GM18508 (cell line): Measurements from ENCODE around the gene CCL13.

Experiments
- ATAC-seq: cut with Tn5 transposase; IDR thresholded peaks from one replicate; pipeline ENCODE4 v1.9.1; 2021; ENCODE audit warnings: moderate number of reproducible peaks; ENCODE audit not compliant: insufficient read depth, unreplicated experiment

CCL13 gene

GRCh38 chr17:34382621-34383124, 26.4 kb downstream of the CCL13 start:
- ATAC-seq: no peak

GRCh38 chr17:34383216-34383615, 26.9 kb downstream of the CCL13 start:
- no peak for ATAC-seq

GRCh38 chr17:34384271-34384670, 28.0 kb downstream of the CCL13 start:
- ATAC-seq: no peak

- no peak for ATAC-seq
These were observed 28.7 kb downstream of the CCL13 start for GRCh38 chr17:34384822-34385605.

- ATAC-seq: no peak
These were observed 30.0 kb downstream of the CCL13 start for GRCh38 chr17:34386343-34386696.

GRCh38 chr17:34386697-34387550, 30.6 kb downstream of the CCL13 start:
- no peak for ATAC-seq

GRCh38 chr17:34387566-34387965, 31.3 kb downstream of the CCL13 start:
- no peak for ATAC-seq

GRCh38 chr17:34389126-34389750, 33.0 kb downstream of the CCL13 start:
- no peak for ATAC-seq

- ATAC-seq: no peak
These were observed 34.4 kb downstream of the CCL13 start for GRCh38 chr17:34390649-34391048.

GRCh38 chr17:34391241-34391640, 35.0 kb downstream of the CCL13 start:
- no peak for ATAC-seq

- no peak for ATAC-seq
These were observed 37.1 kb downstream of the CCL13 start for GRCh38 chr17:34393401-34393800.

GRCh38 chr17:34397265-34397664, 41.0 kb downstream of the CCL13 start:
- no peak for ATAC-seq

GRCh38 chr17:34398990-34399389, 42.7 kb downstream of the CCL13 start:
- no peak for ATAC-seq

- no peak for ATAC-seq
These were observed 43.4 kb downstream of the CCL13 start for GRCh38 chr17:34399725-34400124.

GRCh38 chr17:34400301-34400931, 44.1 kb downstream of the CCL13 start:
- no peak for ATAC-seq

GRCh38 chr17:34401165-34401564, 44.9 kb downstream of the CCL13 start:
- ATAC-seq: no peak

GRCh38 chr17:34403006-34403405, 46.7 kb downstream of the CCL13 start:
- no peak for ATAC-seq

- no peak for ATAC-seq
These were observed 49.9 kb downstream of the CCL13 start for GRCh38 chr17:34406226-34406625.
